Lower lobe of right lung (tissue), 2 donors: Measurements from ENCODE around the gene PDGFA. TPM values are rescaled to one million over a fixed set of nuclear protein-coding genes. Genes with fewer than 3 reads are reported as not detected.

Source experiments
- ATAC-seq, 2 donors: fragments of 200-7000 bp; cut with Tn5 transposase; one replicate each; pipeline ENCODE4 v1.9.1; 2020 to 2022; ENCODE audit warnings: mild to moderate bottlenecking in 2 of 2, moderate library complexity in 2 of 2
- DNase-seq: peaks from one replicate; pipeline ENCODE4 v3.0.0-alpha.2; 2020
- H3K27ac ChIP-seq: fragments of 200-600 bp; one replicate; pipeline ENCODE4 v1.8.0; 2022
- H3K27me3 ChIP-seq: fragments of 200-600 bp; one replicate; pipeline ENCODE4 v1.8.0; 2022; ENCODE audit warnings: low read depth
- H3K36me3 ChIP-seq: fragments of 200-600 bp; one replicate; pipeline ENCODE4 v1.8.0; 2022; ENCODE audit warnings: mild to moderate bottlenecking
- H3K4me1 ChIP-seq: fragments of 200-600 bp; one replicate; pipeline ENCODE4 v1.8.0; 2022
- H3K4me3 ChIP-seq: fragments of 200-600 bp; one replicate; pipeline ENCODE4 v1.8.0; 2022; ENCODE audit warnings: mild to moderate bottlenecking
- H3K9me3 ChIP-seq: fragments of 200-600 bp; one replicate; pipeline ENCODE4 v1.8.0; 2022
- intact Hi-C: fragments of 100-400 bp; cut with DNase I; formaldehyde crosslinking; loops from one replicate; pipeline ENCODE4 v1.11.0; 2022
- total RNA-seq: library from RNA; stranded (reverse); fragmentation: NEBNext Ultra II Directional; extraction: Animal tissue kit (Norgen Biotek cat#: 25700); gene quantifications from one replicate; pipeline ENCODE4 v1.2.1, GENCODE V29; 2021
- TF ChIP-seq, protein P1 (sequence below): fragments of 200-600 bp; IDR thresholded peaks from one replicate; pipeline ENCODE4 v1.8.0; 2022; ENCODE audit warnings: antibody characterized with exemption, mild to moderate bottlenecking
- donor health status: DM: no; HTN: yes; CAD: no; lungs with severe emphysema.

The PDGFA gene
- total RNA-seq, 1 donor from 2014 or later: 27.1 TPM

DNA sequence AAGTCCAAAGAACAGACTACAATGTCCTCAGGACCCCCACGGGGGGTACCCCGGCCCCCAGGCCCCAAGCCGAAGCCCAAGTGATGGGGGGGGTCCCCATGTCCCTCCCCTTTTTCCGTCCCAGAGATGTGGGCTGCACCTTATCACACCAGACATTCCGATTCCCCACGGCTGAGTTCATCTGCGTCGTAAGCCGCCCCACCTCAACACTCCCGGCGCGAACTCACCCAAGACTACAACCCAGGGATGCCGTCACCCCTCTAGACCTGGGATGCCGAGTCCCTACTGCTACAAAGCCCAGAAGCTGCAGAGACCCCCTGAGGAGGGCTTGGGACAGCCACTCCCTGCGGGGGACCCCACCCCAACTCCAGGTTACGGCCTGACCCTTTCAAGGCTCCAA, 14.5 kb downstream of the PDGFA start:
- Histone ChIP-seq H3K4me3 (no peak overlapping the region), H3K9me3 (no peaks in the 10 kb centered on the region), H3K27ac (peak overlapping the region; percentile 77), H3K4me1 (peaks cover 22% of the 10 kb centered on the region), H3K36me3 (peaks cover 34% of the 10 kb centered on the region), H3K27me3 (no peaks in the 10 kb centered on the region)
- ATAC-seq (peak in 1 of 2 donors; percentile 38), DNase-seq (peak; percentile 43)
- intact Hi-C loops: no loop called here
- TF ChIP-seq, protein P1, sequence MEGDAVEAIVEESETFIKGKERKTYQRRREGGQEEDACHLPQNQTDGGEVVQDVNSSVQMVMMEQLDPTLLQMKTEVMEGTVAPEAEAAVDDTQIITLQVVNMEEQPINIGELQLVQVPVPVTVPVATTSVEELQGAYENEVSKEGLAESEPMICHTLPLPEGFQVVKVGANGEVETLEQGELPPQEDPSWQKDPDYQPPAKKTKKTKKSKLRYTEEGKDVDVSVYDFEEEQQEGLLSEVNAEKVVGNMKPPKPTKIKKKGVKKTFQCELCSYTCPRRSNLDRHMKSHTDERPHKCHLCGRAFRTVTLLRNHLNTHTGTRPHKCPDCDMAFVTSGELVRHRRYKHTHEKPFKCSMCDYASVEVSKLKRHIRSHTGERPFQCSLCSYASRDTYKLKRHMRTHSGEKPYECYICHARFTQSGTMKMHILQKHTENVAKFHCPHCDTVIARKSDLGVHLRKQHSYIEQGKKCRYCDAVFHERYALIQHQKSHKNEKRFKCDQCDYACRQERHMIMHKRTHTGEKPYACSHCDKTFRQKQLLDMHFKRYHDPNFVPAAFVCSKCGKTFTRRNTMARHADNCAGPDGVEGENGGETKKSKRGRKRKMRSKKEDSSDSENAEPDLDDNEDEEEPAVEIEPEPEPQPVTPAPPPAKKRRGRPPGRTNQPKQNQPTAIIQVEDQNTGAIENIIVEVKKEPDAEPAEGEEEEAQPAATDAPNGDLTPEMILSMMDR: no peak

DNA sequence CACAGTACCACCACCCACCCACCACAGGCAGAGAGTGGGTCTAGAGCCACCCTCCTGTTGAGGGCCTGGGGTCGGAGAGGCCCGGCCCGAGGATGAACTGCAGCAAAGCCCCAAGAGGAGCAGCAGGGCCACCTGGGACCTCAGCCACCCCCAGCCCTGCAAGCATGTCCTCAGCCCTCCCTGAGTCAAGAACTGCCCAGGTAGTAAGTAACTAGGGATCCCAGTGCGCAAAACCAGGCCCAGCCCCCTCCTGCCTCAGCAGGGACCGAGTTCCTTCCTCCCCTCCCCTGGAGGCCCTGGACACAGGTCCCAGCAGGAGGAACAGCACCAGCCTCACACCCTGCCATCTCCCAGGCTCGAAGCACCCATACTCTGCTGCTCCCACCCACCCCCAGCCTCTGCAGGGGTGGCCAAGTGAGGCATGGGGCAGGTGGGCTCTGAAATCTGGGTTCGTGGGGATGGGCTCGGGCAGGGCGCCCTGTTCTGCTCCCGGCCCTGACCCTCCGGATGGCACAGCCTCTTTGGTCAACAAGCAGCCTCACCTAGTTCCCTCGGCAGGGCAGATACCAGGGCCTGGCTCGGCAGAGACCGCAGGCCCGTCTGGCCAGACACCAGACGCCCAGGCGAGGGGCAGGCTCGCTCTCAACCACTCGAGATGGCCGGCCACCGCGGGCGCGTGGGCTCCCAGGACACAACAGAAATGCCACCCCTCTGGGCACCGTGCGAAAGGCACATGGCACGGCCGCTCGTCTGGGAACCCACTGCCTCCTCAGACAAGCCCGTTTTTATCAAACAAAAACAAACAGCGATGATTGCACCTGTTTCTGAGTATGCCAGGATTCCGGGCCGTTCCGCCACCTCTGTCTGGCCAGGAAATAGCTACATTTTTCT, 15.2 kb downstream of the PDGFA start:
- peak overlapping the region; percentile 77 for H3K27ac ChIP-seq
- no peaks in the 10 kb centered on the region for H3K27me3 ChIP-seq
- ATAC-seq (peak; percentile 57 to 58), DNase-seq (peak; percentile 66)
- H3K4me3 ChIP-seq: no peak overlapping the region
- H3K9me3 ChIP-seq: no peaks in the 10 kb centered on the region
- H3K36me3 ChIP-seq: peaks cover 31% of the 10 kb centered on the region
- H3K4me1 ChIP-seq: peaks cover 22% of the 10 kb centered on the region
- intact Hi-C loops: no loop called here
- TF ChIP-seq, protein P1: no peak

DNA sequence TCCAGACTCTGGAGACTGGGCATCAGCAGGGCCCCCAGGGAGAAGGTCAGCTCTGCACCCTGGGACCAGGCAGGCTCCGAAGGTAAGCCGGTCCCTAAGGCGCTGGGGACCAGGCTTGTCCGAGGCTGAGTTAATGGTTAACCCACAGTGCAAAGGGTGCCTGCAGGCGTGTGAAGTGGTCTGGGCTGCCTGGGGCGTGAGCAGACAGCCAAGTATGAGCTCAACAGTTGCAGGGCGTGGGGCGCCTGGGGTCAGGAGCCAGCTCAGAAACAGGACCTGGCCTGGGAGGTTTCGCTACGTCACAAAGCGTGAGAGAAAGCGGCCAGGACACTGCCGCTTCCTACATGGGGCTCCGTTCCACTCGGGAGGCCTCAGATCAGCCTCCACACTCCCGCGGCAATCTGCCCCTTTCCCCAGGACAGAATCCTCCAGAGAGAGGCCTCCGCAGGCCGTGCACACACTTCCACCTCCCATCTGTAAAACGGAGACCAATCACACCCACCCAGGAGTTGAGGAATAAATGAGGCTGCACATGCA, 16.0 kb downstream of the PDGFA start:
- H3K27ac ChIP-seq: peak overlapping the region; percentile 77

DNA sequence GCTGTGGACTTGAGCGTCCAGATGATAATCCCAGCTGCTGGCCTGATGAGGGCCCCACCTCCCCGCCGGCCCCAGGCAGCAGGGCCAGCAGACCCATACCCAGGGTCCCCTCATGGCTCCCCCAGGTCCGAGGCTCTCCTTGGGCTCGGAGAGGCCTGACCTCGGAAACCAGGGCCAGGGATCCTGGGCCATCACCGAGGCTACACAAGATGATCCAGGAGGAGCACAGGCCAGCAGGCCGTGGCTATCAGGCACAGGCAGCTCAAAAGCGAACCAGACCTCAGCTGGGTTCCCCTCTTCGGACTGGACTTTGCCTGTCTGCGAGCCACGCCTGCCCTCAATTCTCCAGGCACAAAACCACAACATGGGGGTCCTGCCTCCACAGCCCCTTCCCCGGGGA, 17.4 kb downstream of the PDGFA start:
- TF ChIP-seq, protein P1: no peak
- Histone ChIP-seq H3K36me3 (peaks cover 30% of the 10 kb centered on the region), H3K4me3 (no peak overlapping the region), H3K4me1 (peaks cover 22% of the 10 kb centered on the region), H3K27me3 (no peaks in the 10 kb centered on the region), H3K27ac (no peak overlapping the region), H3K9me3 (no peaks in the 10 kb centered on the region)
- no peak for ATAC-seq
- intact Hi-C loops: no loop called here
- DNase-seq: peak; percentile 32

More for the DNA sequence above, 16.0 kb downstream of the PDGFA start:
- TF ChIP-seq, protein P1: no peak
- intact Hi-C loops: no loop called here
- DNase-seq: peak; percentile 91
- Histone ChIP-seq H3K9me3 (no peaks in the 10 kb centered on the region), H3K36me3 (peaks cover 23% of the 10 kb centered on the region), H3K4me3 (no peak overlapping the region), H3K4me1 (peaks cover 22% of the 10 kb centered on the region), H3K27me3 (no peaks in the 10 kb centered on the region)
- peak; percentile 91 to 92 for ATAC-seq

DNA sequence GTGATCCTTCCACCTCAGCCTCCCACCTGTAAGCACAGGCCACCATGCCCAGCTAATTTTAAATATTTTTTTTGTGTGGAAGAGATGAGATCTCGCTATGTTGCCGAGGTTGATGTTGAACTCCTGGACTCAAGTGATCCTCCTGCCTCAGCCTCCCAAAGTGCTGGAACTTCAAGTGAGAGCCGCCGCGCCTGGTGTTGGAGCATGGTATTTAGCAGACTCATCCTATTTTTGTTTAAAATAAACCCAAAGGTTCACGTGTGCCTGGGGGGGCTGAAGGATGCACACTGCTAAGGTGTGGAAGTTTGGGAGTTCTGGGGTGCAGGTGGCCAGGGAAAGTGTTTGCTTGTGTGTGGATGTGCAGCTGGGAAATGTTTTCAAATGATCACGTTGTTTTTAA, 18.1 kb downstream of the PDGFA start:
- Histone ChIP-seq H3K4me3 (no peak overlapping the region), H3K27me3 (no peaks in the 10 kb centered on the region), H3K4me1 (peaks cover 22% of the 10 kb centered on the region), H3K36me3 (peaks cover 38% of the 10 kb centered on the region), H3K27ac (no peak overlapping the region), H3K9me3 (no peaks in the 10 kb centered on the region)
- peak; percentile 28 for DNase-seq
- intact Hi-C loops: no loop called here
- TF ChIP-seq, protein P1: no peak
- no peak for ATAC-seq
